HCT116 (cell line): ENCODE measurements around the gene GMIP. TPM values are rescaled to one million over a fixed set of nuclear protein-coding genes. Genes with fewer than 3 reads are reported as not detected.

Source experiments
- ATAC-seq: fragments of 200-7000 bp; cut with Tn5 transposase; 2 replicates; pipeline ENCODE4 v1.9.1; 2020; ENCODE audit warnings: mild to moderate bottlenecking, moderate library complexity
- BruUV-seq: library from RNA; stranded (reverse); fragments of 400-500 nt; replicated peaks from 2 replicates; lab custom pipeline; 2021; lab: Mats Ljungman, UMichigan
- CTCF ChIA-PET: fragments of 300-600 bp; sonication (Branson Sonifier 250); formaldehyde crosslinking; loops from one replicate; lab custom pipeline; 2021; ENCODE audit warnings: antibody characterized with exemption; lab: Charles Lee
- POLR2A ChIA-PET: fragments of 300-600, 350-600 bp; sonication (Branson Sonifier 250); formaldehyde crosslinking; loops from one replicate; lab custom pipeline; 2021; ENCODE audit warnings: antibody characterized with exemption; lab: Charles Lee
- RAD21 ChIA-PET, 2 experiments: fragments of 300-600 bp; sonication (Branson Sonifier 250); formaldehyde crosslinking; loops; one replicate each; lab custom pipeline; 2023; ENCODE audit warnings: low total read pairs in 2 of 2; ENCODE audit not compliant: uncharacterized antibody in 2 of 2, unreplicated experiment in 2 of 2, low non-redundant PET in 1 of 2; lab: Charles Lee
- DNase-seq: peaks from one replicate; pipeline ENCODE4 v3.0.0-alpha.2; 2010; ENCODE audit warnings: low read depth, low spot score
- H2AFZ ChIP-seq: fragments of 200-600 bp; shearing (Covaris generic), sonication (generic); 2 replicates; pipeline ENCODE4 v1.6.1; 2017; ENCODE audit warnings: low read depth, mixed run types, mixed read lengths, antibody characterized with exemption, low read length; ENCODE audit not compliant: poor library complexity, severe bottlenecking
- H3K27ac ChIP-seq: 2 replicates; pipeline ENCODE4 v1.5.1; 2012; ENCODE audit warnings: low read depth, low read length
- H3K27me3 ChIP-seq: fragments of 200-600 bp; sonication (generic); 2 replicates; pipeline ENCODE4 v1.6.1; 2016; ENCODE audit warnings: mixed run types, low read length, mixed read lengths; ENCODE audit not compliant: insufficient read depth
- H3K36me3 ChIP-seq, 2 experiments: fragments of 200-500 bp in 1 of 2; fragments of 200-600 bp in 1 of 2; sonication (Bioruptor generic) in 1 of 2; sonication (generic) in 1 of 2; 2 replicates each; pipeline versions ENCODE4 v1.5.1 to v1.6.1; 2014 to 2016; ENCODE audit warnings: low read length in 2 of 2, inconsistent platforms in 1 of 2, mixed read lengths in 1 of 2, mixed run types in 1 of 2; ENCODE audit not compliant: insufficient read depth in 2 of 2, control insufficient read depth in 1 of 2
- H3K4me1 ChIP-seq, 2 experiments: fragments of 200-600 bp in 1 of 2; sonication (generic) in 1 of 2; 2 replicates each; pipeline versions ENCODE4 v1.5.1 to v1.6.1; 2012 to 2017; ENCODE audit warnings: low read length in 2 of 2, inconsistent platforms in 1 of 2, mild to moderate bottlenecking in 1 of 2, mixed read lengths in 1 of 2, mixed run types in 1 of 2, moderate library complexity in 1 of 2; ENCODE audit not compliant: insufficient read depth in 2 of 2, control insufficient read depth in 1 of 2
- H3K4me2 ChIP-seq: fragments of 200-600 bp; sonication (generic); 2 replicates; pipeline ENCODE4 v1.6.1; 2017; ENCODE audit warnings: mixed run types, low read length, mixed read lengths
- H3K4me3 ChIP-seq, 2 experiments: fragments of 200-600 bp in 1 of 2; sonication (generic) in 1 of 2; replicated peaks in 1 of 2; 2 replicates each; pipeline ENCODE4 v1.5.1; 2011 to 2016; ENCODE audit warnings: low read length in 2 of 2, control low read depth in 1 of 2, low read depth in 1 of 2, mild to moderate bottlenecking in 1 of 2, mixed read lengths in 1 of 2, mixed run types in 1 of 2
- H3K79me2 ChIP-seq: fragments of 200-600 bp; sonication (generic); 2 replicates; pipeline ENCODE4 v1.6.1; 2017; ENCODE audit warnings: mild to moderate bottlenecking, mixed run types, low read length, moderate library complexity, mixed read lengths; ENCODE audit not compliant: insufficient read depth
- H3K9ac ChIP-seq: fragments of 200-600 bp; sonication (generic); 2 replicates; pipeline ENCODE4 v1.6.1; 2016; ENCODE audit warnings: low read length, mixed read lengths
- H3K9me2 ChIP-seq: fragments of 200-600 bp; sonication (generic), shearing (Covaris generic); 2 replicates; pipeline ENCODE4 v1.6.1; 2017; ENCODE audit warnings: mixed run types, mild to moderate bottlenecking, moderate library complexity; ENCODE audit not compliant: insufficient read depth
- H3K9me3 ChIP-seq, 2 experiments: fragments of 200-500 bp in 1 of 2; fragments of 200-600 bp in 1 of 2; sonication (Bioruptor generic) in 1 of 2; sonication (generic) in 1 of 2; 2 replicates each; pipeline ENCODE4 v1.6.1; 2014 to 2017; ENCODE audit warnings: low read length in 2 of 2, mixed read lengths in 2 of 2, inconsistent platforms in 1 of 2, low read depth in 1 of 2, mild to moderate bottlenecking in 1 of 2, mixed run types in 1 of 2, moderate library complexity in 1 of 2; ENCODE audit not compliant: control insufficient read depth in 1 of 2, insufficient read depth in 1 of 2
- H4K20me1 ChIP-seq: fragments of 200-600 bp; sonication (generic), shearing (Covaris generic); 2 replicates; pipeline ENCODE4 v1.6.1; 2017; ENCODE audit warnings: mixed run types, mild to moderate bottlenecking, moderate library complexity; ENCODE audit not compliant: insufficient read depth
- CEBPB ChIP-seq: IDR thresholded peaks from 2 replicates; pipeline ENCODE4 v1.6.1; 2012; ENCODE audit warnings: low read depth
- CTCF ChIP-seq, 3 experiments: fragments of 200-600 bp in 1 of 3; sonication (generic) in 1 of 3; IDR thresholded peaks in 2 of 3; conservative IDR thresholded peaks in 1 of 3; 2 replicates each; pipeline ENCODE4 v1.5.1; 2012 to 2017; ENCODE audit warnings: low read depth in 2 of 3, low read length in 2 of 3, antibody characterized with exemption in 1 of 3, borderline replicate concordance in 1 of 3, control low read depth in 1 of 3, mild to moderate bottlenecking in 1 of 3, mixed read lengths in 1 of 3, mixed run types in 1 of 3, moderate library complexity in 1 of 3; ENCODE audit not compliant: insufficient read depth in 1 of 3
- POLR2AphosphoS5 ChIP-seq: IDR thresholded peaks from 2 replicates; pipeline ENCODE4 v1.6.1; 2011; ENCODE audit warnings: mild to moderate bottlenecking, low read depth, low read length, moderate library complexity
- TCF7L2 ChIP-seq: IDR thresholded peaks from 2 replicates; pipeline ENCODE4 v1.7.0; 2011; ENCODE audit warnings: borderline replicate concordance, inconsistent platforms; ENCODE audit not compliant: insufficient read depth, insufficient read length; ENCODE audit errors: extremely low read depth
- YY1 ChIP-seq: IDR thresholded peaks from 2 replicates; pipeline ENCODE4 v1.6.1; 2011; ENCODE audit warnings: low read length, low read depth, moderate library complexity, mild to moderate bottlenecking; ENCODE audit not compliant: insufficient replicate concordance; ENCODE audit errors: extremely low read depth
- intact Hi-C: fragments of 100-400 bp; cut with micrococcal nuclease; formaldehyde crosslinking; loops from 2 replicates; pipeline ENCODE4 v1.10.0; 2022
- total RNA-seq: library from RNA; stranded (reverse); gene quantifications from one replicate; pipeline ENCODE4 v1.2.1, GENCODE V29; 2021; ENCODE audit not compliant: unreplicated experiment

Gene GMIP
- total RNA-seq, 1 experiment from 2014 or later, result 16.3 TPM

- RAD21 ChIA-PET, result no interaction called here
- DNase-seq (no peak), ATAC-seq (no peak)
- BruUV-seq, result no TSS peak
- CTCF ChIA-PET, result no interaction called here
- H3K27me3 ChIP-seq, result no peaks in the 10 kb centered on the region
- intact Hi-C loops, result no loop called here
- H4K20me1 ChIP-seq, result no peaks in the 10 kb centered on the region
- no peak overlapping the region for H3K4me2 ChIP-seq
- H3K36me3 ChIP-seq, result peaks cover 5% of the 10 kb centered on the region in 2 experiments; a peak in 2 of 4 replicates
- H3K4me3 ChIP-seq, result no peak overlapping the region
- no peak overlapping the region for H2AFZ ChIP-seq
- TF ChIP-seq POLR2AphosphoS5, result no peak
- no peak for TF ChIP-seq YY1
- TF ChIP-seq, all 23 proteins: peak for 0
- H3K27ac ChIP-seq, result no peak overlapping the region
- peaks cover 10% of the 10 kb centered on the region; the same call in 1 of the 2 replicates for H3K79me2 ChIP-seq
- no peaks in the 10 kb centered on the region for H3K9me3 ChIP-seq
- H3K9me2 ChIP-seq, result no peaks in the 10 kb centered on the region
- H3K9ac ChIP-seq, result no peak overlapping the region
- peaks cover 12 to 22% of the 10 kb centered on the region in 2 experiments for H3K4me1 ChIP-seq
- POLR2A ChIA-PET, result no interaction called here
Observed at GRCh38 chr19:19623383-19623782, 20.1 kb downstream of the GMIP start.

- no peaks in the 10 kb centered on the region for H4K20me1 ChIP-seq
- intact Hi-C loops, result no loop called here
- H3K27ac ChIP-seq, result no peak overlapping the region
- H3K79me2 ChIP-seq, result peaks cover 19% of the 10 kb centered on the region
- no peak overlapping the region for H3K9ac ChIP-seq
- no peaks in the 10 kb centered on the region for H3K9me2 ChIP-seq
- peaks cover 0 to 5% of the 10 kb centered on the region in 2 experiments; a peak in 1 of 4 replicates for H3K36me3 ChIP-seq
- no peak overlapping the region for H3K4me3 ChIP-seq
- no peak for TF ChIP-seq CTCF (IDR thresholded peaks at IDR 0.05 in 2 of 3, conservative IDR thresholded peaks at IDR 0.05 in 1 of 3; ENCODE audit: borderline replicate concordance in 1 of 3, insufficient read depth in 1 of 3, low read depth in 2 of 3, low read length in 2 of 3)
- TF ChIP-seq TCF7L2, result no peak
- TF ChIP-seq CEBPB, result no peak
- no peak for TF ChIP-seq YY1
- no peaks in the 10 kb centered on the region for H3K27me3 ChIP-seq
- BruUV-seq, result no TSS peak
- peaks cover 26 to 42% of the 10 kb centered on the region in 2 experiments for H3K4me1 ChIP-seq
- H2AFZ ChIP-seq, result no peak overlapping the region
- ChIA-PET POLR2A (no interaction called here), CTCF (no interaction called here), RAD21 (no interaction called here)
- no peaks in the 10 kb centered on the region for H3K9me3 ChIP-seq
- no peak for ATAC-seq
- DNase-seq, result no peak
- no peak overlapping the region for H3K4me2 ChIP-seq
Observed at GRCh38 chr19:19619849-19620210, 23.6 kb downstream of the GMIP start.
